GM12891 (cell line): Measurements from ENCODE around the gene HSPB2.

Experiments
- DNase-seq: peaks from one replicate; pipeline ENCODE4 v3.0.0; 2011; ENCODE audit warnings: low spot score; ENCODE audit not compliant: insufficient read length
- FAIRE-seq: peaks from 2 replicates; lab custom pipeline; 2011; peaks lifted over from hg19 to GRCh38; lab: Jason Lieb, UNC
- PAX5 ChIP-seq: IDR thresholded peaks from 2 replicates; pipeline ENCODE4 v1.6.1; 2011; ENCODE audit warnings: low read length, moderate library complexity, mild to moderate bottlenecking; ENCODE audit not compliant: insufficient read depth, severe bottlenecking
- POLR2A ChIP-seq: IDR thresholded peaks from 2 replicates; pipeline ENCODE4 v1.6.1; 2011; ENCODE audit warnings: low read depth, low read length, control low read depth
- POLR2AphosphoS5 ChIP-seq: IDR thresholded peaks from 2 replicates; pipeline ENCODE4 v1.6.1; 2011; ENCODE audit warnings: low read depth, low read length, control low read depth
- POU2F2 ChIP-seq: IDR thresholded peaks from 2 replicates; pipeline ENCODE4 v1.6.1; 2011; ENCODE audit warnings: low read depth, mild to moderate bottlenecking, control low read depth, low read length, moderate library complexity
- SPI1 ChIP-seq: IDR thresholded peaks from 2 replicates; pipeline ENCODE4 v1.6.1; 2011; ENCODE audit warnings: low read depth, low read length, control low read depth
- TAF1 ChIP-seq: IDR thresholded peaks from 2 replicates; pipeline ENCODE4 v1.6.1; 2011; ENCODE audit warnings: low read depth, low read length, control low read depth

Gene HSPB2

DNA sequence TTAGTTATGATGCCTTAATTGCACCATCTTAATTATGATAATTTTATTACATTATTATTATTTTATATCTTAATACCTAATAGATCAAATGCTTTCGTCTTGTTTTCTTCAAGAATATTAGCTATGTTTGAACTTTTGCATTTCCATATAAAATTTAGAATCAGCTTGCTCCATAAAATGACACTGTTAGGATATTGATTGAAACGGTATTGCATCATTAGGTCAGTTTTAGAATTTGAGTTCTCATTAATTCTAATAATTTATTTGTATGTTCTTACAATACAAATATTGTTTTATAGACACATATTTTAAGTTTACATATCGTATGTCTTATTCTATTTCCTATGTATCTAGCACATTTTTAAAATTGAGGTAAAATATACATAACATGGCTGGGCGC, 26.5 kb upstream of the HSPB2 start:
- FAIRE-seq (no peak), DNase-seq (no peak)
- TF ChIP-seq POLR2AphosphoS5 = no peak
- TF ChIP-seq POLR2A = no peak
- no peak for TF ChIP-seq POU2F2
- no peak for TF ChIP-seq TAF1
- TF ChIP-seq PAX5 = no peak
- TF ChIP-seq SPI1 = no peak

DNA sequence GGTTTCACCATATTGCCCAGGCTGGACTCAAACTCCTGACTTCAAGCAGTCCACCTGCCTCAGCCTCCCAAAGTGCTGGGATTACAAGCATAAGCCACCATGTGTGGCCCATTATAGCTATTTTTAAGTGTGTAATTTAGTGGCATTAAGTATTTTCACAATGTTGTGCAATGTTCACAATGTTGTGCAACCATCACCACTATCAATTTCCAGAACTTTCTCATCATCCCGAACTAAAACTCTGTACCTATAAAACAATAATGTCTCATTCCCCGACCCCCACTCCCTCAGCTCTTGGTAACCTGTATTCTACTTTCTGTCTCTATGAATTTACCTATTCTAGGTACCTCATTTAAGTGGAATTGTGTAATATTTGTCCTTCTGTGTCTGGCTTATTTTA, 25.7 kb upstream of the HSPB2 start:
- no peak for DNase-seq
- TF ChIP-seq TAF1 (no peak), POLR2A (no peak), POLR2AphosphoS5 (no peak), POU2F2 (no peak), SPI1 (no peak), PAX5 (no peak)
- no peak for FAIRE-seq

DNA sequence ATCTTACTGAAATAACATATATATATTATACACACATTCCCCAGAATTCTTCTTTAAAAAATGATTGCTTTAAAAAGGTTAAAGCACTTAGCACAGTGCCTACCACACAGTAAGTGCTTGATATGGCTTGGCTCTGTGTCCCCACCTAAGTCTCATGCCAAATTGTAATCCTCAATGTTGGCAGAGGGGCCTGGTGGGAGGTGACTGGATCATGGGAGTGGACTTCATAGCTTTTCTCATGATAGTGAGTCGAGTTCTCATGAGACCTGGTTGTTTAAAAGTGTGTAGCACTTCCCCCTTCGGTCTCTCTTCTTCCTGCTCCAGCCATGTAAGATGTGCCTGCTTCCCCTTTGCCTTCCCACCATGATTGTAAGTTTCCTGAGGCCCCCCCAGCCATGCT, 7.1 kb upstream of the HSPB2 start:
- FAIRE-seq = no peak
- DNase-seq = no peak
- TF ChIP-seq POLR2AphosphoS5 = no peak
- no peak for TF ChIP-seq SPI1
- no peak for TF ChIP-seq TAF1
- TF ChIP-seq POU2F2 = no peak
- TF ChIP-seq POLR2A = no peak
- no peak for TF ChIP-seq PAX5

DNA sequence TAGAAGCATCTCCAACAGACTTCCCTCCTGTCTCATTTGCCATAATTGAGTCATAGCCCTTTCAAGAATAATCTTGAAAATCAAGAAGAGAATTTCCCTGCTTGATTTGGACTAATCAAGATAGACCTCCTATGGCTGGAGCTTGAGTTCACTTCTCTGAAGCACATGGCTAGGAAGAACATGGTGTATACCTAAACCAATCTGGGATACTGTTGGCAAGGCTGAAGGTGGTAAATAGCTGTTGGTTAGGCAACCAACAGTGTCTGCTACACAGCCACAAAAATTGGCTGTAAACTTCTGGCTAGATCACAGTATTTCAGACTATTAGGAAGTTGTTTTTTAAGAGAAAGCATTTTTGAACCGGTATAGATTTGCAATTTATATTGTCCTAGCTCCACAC, 5.9 kb upstream of the HSPB2 start:
- DNase-seq (no peak), FAIRE-seq (no peak)
- TF ChIP-seq TAF1 (no peak), PAX5 (no peak), SPI1 (no peak), POLR2AphosphoS5 (no peak), POU2F2 (no peak), POLR2A (no peak)

DNA sequence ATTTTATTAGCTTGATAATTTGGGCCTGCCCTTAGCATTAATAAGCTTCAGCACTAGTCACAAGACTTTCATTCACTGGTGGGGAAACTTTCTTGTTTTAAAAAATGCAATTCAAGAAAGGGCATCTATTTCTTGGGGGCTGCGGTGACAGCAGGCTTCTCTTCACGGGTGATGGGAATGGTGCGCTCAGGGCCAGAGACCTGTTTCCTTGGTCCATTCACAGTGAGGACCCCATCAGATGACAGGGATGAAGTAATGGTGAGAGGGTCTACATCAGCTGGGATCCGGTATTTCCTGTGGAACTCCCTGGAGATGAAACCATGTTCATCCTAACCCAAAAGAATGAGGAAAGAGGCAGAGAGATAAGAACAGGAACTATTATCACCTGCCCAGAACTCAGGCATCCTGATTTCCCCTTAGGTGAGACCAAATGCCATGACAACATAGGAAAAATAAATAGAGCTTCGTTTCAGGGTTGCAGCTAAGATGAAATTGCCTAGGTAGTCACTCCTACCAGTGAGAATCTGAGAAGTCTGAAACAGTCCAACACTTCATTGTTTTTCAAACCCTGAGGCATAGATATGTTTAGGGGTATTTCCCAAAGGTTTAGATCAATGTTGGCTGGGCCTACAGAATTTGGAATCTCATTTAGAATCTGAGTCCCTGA, 3.8 kb upstream of the HSPB2 start:
- DNase-seq = no peak
- FAIRE-seq = no peak
- TF ChIP-seq TAF1 = no peak
- no peak for TF ChIP-seq SPI1
- no peak for TF ChIP-seq POU2F2
- TF ChIP-seq POLR2AphosphoS5 = no peak

DNA sequence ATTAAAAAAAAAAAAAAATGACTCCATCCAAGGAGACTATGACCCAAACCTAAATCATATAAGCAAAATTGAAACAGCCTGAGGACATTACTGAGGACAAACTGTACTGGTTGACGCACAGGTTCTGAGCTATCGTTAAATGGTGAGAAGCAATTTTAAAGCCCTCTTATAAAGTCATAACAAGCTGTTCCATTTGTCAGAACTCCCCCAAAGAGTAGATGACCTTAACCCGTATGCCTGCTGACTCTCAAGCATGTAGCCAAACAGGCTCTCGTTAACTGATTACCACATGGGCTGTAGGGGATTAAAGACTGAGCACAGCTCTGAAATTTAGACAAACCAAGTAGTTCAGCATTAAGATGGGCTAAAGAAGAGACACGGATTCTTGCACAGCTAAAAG, 3.2 kb upstream of the HSPB2 start:
- no peak for FAIRE-seq
- no peak for DNase-seq
- TF ChIP-seq TAF1 (no peak), POLR2A (no peak), POLR2AphosphoS5 (no peak), SPI1 (no peak), PAX5 (no peak), POU2F2 (no peak)

DNA sequence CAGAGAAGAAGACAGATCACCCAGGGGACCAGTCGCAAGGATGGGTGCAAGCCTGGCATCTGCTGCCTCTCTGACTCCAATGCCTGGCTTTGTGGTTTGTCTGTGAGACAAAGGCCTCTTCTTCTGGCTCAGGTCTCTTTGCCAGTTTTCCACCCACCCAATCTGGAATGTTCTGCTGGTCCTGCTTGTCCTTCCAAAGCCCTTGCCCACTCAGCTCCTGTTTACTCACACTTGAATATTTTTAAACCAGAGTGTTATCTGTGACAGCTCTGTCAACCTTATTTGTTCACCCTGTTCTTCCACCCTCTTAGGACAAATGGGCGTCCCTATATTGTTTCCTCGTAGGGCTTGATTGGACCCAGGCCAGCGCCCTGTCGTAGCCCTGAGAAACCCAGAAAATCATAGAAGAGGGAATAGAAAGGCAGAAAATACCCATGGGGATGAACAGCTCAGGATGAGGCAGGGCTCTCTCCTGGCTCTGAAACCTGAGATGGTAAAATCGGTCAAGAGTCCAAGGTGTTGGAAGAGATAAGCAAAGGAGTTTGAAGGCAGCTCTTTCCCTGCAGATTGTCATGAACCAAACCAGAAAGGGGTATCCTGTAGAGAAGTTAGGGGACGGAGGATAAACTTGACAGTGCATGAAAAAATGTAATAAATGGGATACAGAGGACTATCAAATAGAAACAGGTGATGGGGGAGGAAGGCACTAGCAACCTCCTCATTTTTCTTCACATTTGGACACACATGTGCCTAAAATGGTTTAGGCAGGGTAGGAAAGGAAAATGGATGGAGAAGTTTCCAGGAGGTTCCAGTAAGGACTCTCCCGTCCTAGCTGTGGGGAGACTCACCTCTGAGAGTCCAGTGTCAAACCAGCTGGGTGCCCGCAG, 1.6 kb upstream of the HSPB2 start:
- TF ChIP-seq PAX5 (no peak), SPI1 (no peak), POLR2A (no peak), POLR2AphosphoS5 (no peak), TAF1 (no peak), POU2F2 (no peak)
- no peak for FAIRE-seq
- no peak for DNase-seq

DNA sequence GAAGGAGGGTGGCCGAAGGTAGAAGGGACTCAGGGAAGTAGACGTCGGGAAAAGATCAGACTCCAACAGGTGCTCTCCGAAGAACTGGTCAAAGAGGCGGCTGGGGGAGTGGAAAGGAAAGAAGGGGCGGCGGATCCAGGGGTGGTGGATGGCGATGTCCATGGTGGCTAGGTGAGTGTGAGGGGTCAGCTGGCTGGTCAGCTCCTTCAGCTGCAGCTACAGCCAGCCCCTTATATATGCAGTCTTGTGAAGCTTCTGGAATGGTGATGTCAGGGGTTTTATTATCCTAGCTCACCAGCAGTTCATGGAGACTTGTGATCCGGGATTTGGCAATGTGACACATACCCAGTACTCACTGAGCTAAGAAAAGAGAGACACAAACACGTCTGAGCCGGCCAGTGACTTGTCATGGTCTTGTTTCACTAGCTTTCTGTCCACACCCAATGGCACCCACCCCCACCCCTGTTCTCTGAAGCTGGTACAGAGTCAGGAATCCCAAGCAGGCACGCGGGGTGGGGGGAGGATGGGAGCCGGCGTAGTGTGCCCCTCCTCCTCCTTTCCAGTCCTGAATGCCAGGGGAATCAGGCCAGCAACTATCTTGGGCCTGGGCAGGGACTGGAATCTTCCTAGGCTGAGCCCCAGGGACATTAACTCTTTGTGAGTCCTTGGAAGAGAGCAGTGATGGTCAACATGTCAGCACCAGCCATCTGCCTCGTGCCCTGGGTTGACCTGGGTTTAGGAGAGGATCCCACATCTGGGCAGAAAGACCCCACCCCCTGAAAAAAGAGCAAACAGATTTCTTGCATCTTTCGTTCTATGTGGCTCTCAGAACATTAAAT, 752 bp upstream of the HSPB2 start, which contains the start of gene CRYAB:
TSS of gene CRYAB (minus strand) at position 208 of the 839 bp plus-strand sequence. CDS start at position 162, 46 bp downstream.
- FAIRE-seq = no peak
- DNase-seq = no peak
- no peak for TF ChIP-seq POLR2A
- no peak for TF ChIP-seq POLR2AphosphoS5
- TF ChIP-seq PAX5 = no peak
- TF ChIP-seq POU2F2 = no peak
- no peak for TF ChIP-seq SPI1
- no peak for TF ChIP-seq TAF1
